WTC11 (cell line): ENCODE results near the gene BMPER. TPM values are rescaled to one million over a fixed set of nuclear protein-coding genes. Genes with fewer than 3 reads are reported as not detected.

Source experiments
- ATAC-seq: fragments of 200-7000 bp; cut with Tn5 transposase; 2 replicates; pipeline ENCODE4 v1.10.0; 2021; ENCODE audit warnings: mild to moderate bottlenecking, moderate library complexity
- CTCF ChIA-PET: fragments of 300-600 bp; sonication (Branson Sonifier 250); formaldehyde crosslinking; loops from one replicate; lab custom pipeline; 2021; ENCODE audit warnings: antibody characterized with exemption; lab: Charles Lee
- POLR2A ChIA-PET: fragments of 350-600 bp; sonication (Branson Sonifier 250); formaldehyde crosslinking; loops from one replicate; lab custom pipeline; 2021; ENCODE audit warnings: antibody characterized with exemption; lab: Charles Lee
- DNase-seq: peaks from one replicate; pipeline ENCODE4 v3.0.0; 2021; ENCODE audit warnings: low spot score
- H3K27ac Mint-ChIP-seq: 2 replicates; pipeline ENCODE4 v1.8.0; 2021; ENCODE audit warnings: mixed read lengths
- H3K27me3 Mint-ChIP-seq: 2 replicates; pipeline ENCODE4 v1.8.0; 2021; ENCODE audit warnings: low read depth, mild to moderate bottlenecking, moderate library complexity, mixed read lengths
- H3K36me3 Mint-ChIP-seq: 2 replicates; pipeline ENCODE4 v1.8.0; 2021; ENCODE audit warnings: mixed read lengths
- H3K4me1 Mint-ChIP-seq: 2 replicates; pipeline ENCODE4 v1.8.0; 2022; ENCODE audit warnings: mixed read lengths
- H3K4me3 Mint-ChIP-seq: 2 replicates; pipeline ENCODE4 v1.8.0; 2021; ENCODE audit warnings: mild to moderate bottlenecking, moderate library complexity, mixed read lengths
- H3K9me3 Mint-ChIP-seq: 2 replicates; pipeline ENCODE4 v1.8.0; 2021; ENCODE audit warnings: mixed read lengths
- AR ChIP-seq: fragments of 250-450 bp; sonication (Bioruptor Pico); IDR thresholded peaks from 2 replicates; pipeline ENCODE4 v1.9.0; 2021; ENCODE audit warnings: mild to moderate bottlenecking
- ATF3 ChIP-seq: sonication (generic); formaldehyde crosslinking; conservative IDR thresholded peaks from 2 replicates; pipeline ENCODE4 v1.8.1; 2022; ENCODE audit warnings: mild to moderate bottlenecking, missing genetic modification reagents
- CDX4 ChIP-seq: fragments of 250-450 bp; sonication (Bioruptor Pico); IDR thresholded peaks from 2 replicates; pipeline ENCODE4 v1.9.0; 2021; ENCODE audit warnings: moderate library complexity, mild to moderate bottlenecking, inconsistent platforms, borderline replicate concordance
- ERG ChIP-seq: fragments of 250-450 bp; sonication (Bioruptor Pico); IDR thresholded peaks from 2 replicates; pipeline ENCODE4 v1.8.0; 2021; ENCODE audit warnings: mild to moderate bottlenecking
- GABPB1 ChIP-seq: sonication (generic); formaldehyde crosslinking; IDR thresholded peaks from 2 replicates; pipeline ENCODE4 v1.8.1; 2023; ENCODE audit warnings: mild to moderate bottlenecking, missing genetic modification reagents
- IRF2 ChIP-seq: sonication (generic); formaldehyde crosslinking; IDR thresholded peaks from 2 replicates; pipeline ENCODE4 v1.8.0; 2022; ENCODE audit warnings: low read depth, missing genetic modification reagents, borderline replicate concordance
- MAX ChIP-seq: sonication (generic); formaldehyde crosslinking; IDR thresholded peaks from 2 replicates; pipeline ENCODE4 v1.8.0; 2022; ENCODE audit warnings: mild to moderate bottlenecking, missing genetic modification reagents
- OVOL2 ChIP-seq: fragments of 250-450 bp; sonication (Bioruptor Pico); IDR thresholded peaks from 2 replicates; pipeline ENCODE4 v1.9.0; 2021; ENCODE audit warnings: mild to moderate bottlenecking, borderline replicate concordance
- SMAD3 ChIP-seq: sonication (generic); formaldehyde crosslinking; IDR thresholded peaks from 2 replicates; pipeline ENCODE4 v1.8.0; 2022; ENCODE audit warnings: missing genetic modification reagents, mild to moderate bottlenecking, borderline replicate concordance
- SP1 ChIP-seq: sonication (generic); formaldehyde crosslinking; conservative IDR thresholded peaks from 2 replicates; pipeline ENCODE4 v1.8.1; 2022; ENCODE audit warnings: missing genetic modification reagents
- STAT6 ChIP-seq: sonication (generic); formaldehyde crosslinking; conservative IDR thresholded peaks from 2 replicates; pipeline ENCODE4 v1.8.1; 2023; ENCODE audit warnings: mild to moderate bottlenecking, low read depth, missing genetic modification reagents, moderate library complexity
- ZNF423 ChIP-seq: fragments of 250-450 bp; sonication (Bioruptor Pico); IDR thresholded peaks from 2 replicates; pipeline ENCODE4 v2.1.2; 2022; ENCODE audit warnings: mild to moderate bottlenecking, moderate library complexity
- total RNA-seq: library from RNA; stranded (reverse); gene quantifications from 3 replicates; pipeline ENCODE4 v1.2.3, GENCODE V29; 2021
- TF ChIP-seq, protein P1 (sequence below): sonication (generic); formaldehyde crosslinking; IDR thresholded peaks from 2 replicates; pipeline ENCODE4 v1.8.0; 2022; ENCODE audit warnings: missing genetic modification reagents
- TF ChIP-seq, protein P2 (sequence below): sonication (generic); formaldehyde crosslinking; IDR thresholded peaks from 2 replicates; pipeline ENCODE4 v1.8.0; 2022; ENCODE audit warnings: mild to moderate bottlenecking, missing genetic modification reagents

Gene BMPER
- total RNA-seq, 1 experiment from 2014 or later = 1.9 TPM

GRCh38 chr7:34015651-34016050, 110.3 kb downstream of the BMPER start:
- H3K27me3 Mint-ChIP-seq = no peaks in the 10 kb centered on the region
- H3K4me1 Mint-ChIP-seq = peaks cover 6% of the 10 kb centered on the region

DNA sequence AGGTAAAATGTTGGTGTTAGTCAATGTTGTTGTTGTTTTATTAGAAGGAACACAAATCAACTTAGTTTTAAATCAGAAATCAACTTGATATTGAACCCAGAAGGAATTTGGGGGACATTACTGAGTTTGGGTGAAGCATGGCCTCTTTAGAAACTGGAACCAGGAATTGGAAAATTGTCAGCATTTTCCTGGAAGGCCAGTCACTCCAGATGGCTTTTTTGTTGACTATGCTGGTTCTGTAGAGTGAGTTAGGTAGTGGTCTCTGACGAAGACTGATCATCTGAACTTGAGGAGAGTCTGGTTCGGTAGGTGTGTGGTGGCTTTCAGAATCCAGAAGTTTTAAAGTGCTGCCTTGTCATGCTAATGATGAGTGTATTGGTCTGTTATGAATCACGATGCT, 111.5 kb downstream of the BMPER start:
- POLR2A ChIA-PET = no interaction called here
- Mint-ChIP-seq H3K9me3 (no peaks in the 10 kb centered on the region), H3K27me3 (no peaks in the 10 kb centered on the region), H3K36me3 (no peaks in the 10 kb centered on the region), H3K27ac (no peak overlapping the region), H3K4me1 (peaks cover 4% of the 10 kb centered on the region), H3K4me3 (no peak overlapping the region)
- CTCF ChIA-PET = no interaction called here
- ATAC-seq (no peak), DNase-seq (no peak)
- TF ChIP-seq SMAD3 (no peak), AR (CRISPR knock-in tag) (no peak), ERG (no peak)
- TF ChIP-seq, protein P1, sequence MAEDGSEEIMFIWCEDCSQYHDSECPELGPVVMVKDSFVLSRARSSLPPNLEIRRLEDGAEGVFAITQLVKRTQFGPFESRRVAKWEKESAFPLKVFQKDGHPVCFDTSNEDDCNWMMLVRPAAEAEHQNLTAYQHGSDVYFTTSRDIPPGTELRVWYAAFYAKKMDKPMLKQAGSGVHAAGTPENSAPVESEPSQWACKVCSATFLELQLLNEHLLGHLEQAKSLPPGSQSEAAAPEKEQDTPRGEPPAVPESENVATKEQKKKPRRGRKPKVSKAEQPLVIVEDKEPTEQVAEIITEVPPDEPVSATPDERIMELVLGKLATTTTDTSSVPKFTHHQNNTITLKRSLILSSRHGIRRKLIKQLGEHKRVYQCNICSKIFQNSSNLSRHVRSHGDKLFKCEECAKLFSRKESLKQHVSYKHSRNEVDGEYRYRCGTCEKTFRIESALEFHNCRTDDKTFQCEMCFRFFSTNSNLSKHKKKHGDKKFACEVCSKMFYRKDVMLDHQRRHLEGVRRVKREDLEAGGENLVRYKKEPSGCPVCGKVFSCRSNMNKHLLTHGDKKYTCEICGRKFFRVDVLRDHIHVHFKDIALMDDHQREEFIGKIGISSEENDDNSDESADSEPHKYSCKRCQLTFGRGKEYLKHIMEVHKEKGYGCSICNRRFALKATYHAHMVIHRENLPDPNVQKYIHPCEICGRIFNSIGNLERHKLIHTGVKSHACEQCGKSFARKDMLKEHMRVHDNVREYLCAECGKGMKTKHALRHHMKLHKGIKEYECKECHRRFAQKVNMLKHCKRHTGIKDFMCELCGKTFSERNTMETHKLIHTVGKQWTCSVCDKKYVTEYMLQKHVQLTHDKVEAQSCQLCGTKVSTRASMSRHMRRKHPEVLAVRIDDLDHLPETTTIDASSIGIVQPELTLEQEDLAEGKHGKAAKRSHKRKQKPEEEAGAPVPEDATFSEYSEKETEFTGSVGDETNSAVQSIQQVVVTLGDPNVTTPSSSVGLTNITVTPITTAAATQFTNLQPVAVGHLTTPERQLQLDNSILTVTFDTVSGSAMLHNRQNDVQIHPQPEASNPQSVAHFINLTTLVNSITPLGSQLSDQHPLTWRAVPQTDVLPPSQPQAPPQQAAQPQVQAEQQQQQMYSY (CRISPR knock-in tag) = no peak
- TF ChIP-seq, all 79 proteins: peak for 0

More at GRCh38 chr7:34015651-34016050, 110.3 kb downstream of the BMPER start:
- no peak overlapping the region for H3K27ac Mint-ChIP-seq
- ATAC-seq = no peak
- H3K36me3 Mint-ChIP-seq = no peaks in the 10 kb centered on the region
- TF ChIP-seq ATF3 (CRISPR knock-in tag) (no peak), MAX (CRISPR knock-in tag) (no peak), GABPB1 (CRISPR knock-in tag) (no peak)
- ChIA-PET POLR2A (no interaction called here), CTCF (interaction anchor here (0.9 to 1.4 kb wide), 2 partner anchors 33 to 83 kb away, joined by 3 read pairs; no protein-coding TSS in a partner anchor)
- H3K4me3 Mint-ChIP-seq = no peak overlapping the region
- DNase-seq = no peak
- no peaks in the 10 kb centered on the region for H3K9me3 Mint-ChIP-seq

DNA sequence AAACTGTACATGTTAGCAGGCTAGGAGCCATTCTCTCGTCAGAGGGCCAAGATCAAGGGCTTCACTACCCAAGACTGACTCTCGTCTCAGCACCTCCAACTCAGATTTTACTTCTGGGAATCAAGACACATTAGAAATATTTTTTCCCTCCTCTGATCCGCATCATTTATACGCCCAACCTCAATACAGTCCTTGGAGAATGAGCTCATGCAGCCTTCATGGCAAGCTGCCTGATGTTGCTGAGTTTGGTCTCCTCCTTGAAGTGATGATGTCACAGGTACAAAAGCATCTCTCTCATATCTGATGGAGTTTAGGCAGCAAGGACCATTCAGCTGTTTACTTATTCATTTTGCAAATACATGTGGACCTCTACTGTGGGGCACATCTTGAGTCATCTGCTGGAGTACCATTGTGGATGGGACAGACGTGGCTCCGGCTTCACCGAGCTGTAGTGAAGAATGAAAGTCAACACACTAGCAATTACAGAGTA, 114.0 kb downstream of the BMPER start:
- ATAC-seq (no peak), DNase-seq (no peak)
- POLR2A ChIA-PET = no interaction called here
- TF ChIP-seq ZNF423 (no peak), SP1 (no peak), STAT6 (CRISPR knock-in tag) (no peak), CDX4 (CRISPR knock-in tag) (no peak), OVOL2 (CRISPR knock-in tag) (no peak), IRF2 (CRISPR knock-in tag) (no peak), AR (CRISPR knock-in tag) (no peak)
- TF ChIP-seq, protein P2, sequence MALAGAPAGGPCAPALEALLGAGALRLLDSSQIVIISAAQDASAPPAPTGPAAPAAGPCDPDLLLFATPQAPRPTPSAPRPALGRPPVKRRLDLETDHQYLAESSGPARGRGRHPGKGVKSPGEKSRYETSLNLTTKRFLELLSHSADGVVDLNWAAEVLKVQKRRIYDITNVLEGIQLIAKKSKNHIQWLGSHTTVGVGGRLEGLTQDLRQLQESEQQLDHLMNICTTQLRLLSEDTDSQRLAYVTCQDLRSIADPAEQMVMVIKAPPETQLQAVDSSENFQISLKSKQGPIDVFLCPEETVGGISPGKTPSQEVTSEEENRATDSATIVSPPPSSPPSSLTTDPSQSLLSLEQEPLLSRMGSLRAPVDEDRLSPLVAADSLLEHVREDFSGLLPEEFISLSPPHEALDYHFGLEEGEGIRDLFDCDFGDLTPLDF = no peak

More for the DNA sequence above, 114.0 kb downstream of the BMPER start:
- H3K4me1 Mint-ChIP-seq = peaks cover 4% of the 10 kb centered on the region
- H3K4me3 Mint-ChIP-seq = no peak overlapping the region
- CTCF ChIA-PET = interaction anchor here (0.9 kb wide), 1 partner anchor 87 kb away, joined by 3 read pairs; no protein-coding TSS in a partner anchor
- H3K9me3 Mint-ChIP-seq = no peaks in the 10 kb centered on the region
- H3K36me3 Mint-ChIP-seq = no peaks in the 10 kb centered on the region
- H3K27ac Mint-ChIP-seq = no peak overlapping the region
- no peaks in the 10 kb centered on the region for H3K27me3 Mint-ChIP-seq
